Glutamatergic neuron (in vitro differentiated cells): Measurements from ENCODE around the gene TLR4. TPM values are rescaled to one million over a fixed set of nuclear protein-coding genes. Genes with fewer than 3 reads are reported as not detected.

ENCODE experiments used
- DNase-seq: peaks from one replicate; pipeline ENCODE4 v3.0.0; 2022
- H3K27ac Mint-ChIP-seq: one replicate; pipeline ENCODE4 v1.8.0; 2020; ENCODE audit warnings: mild to moderate bottlenecking, mixed read lengths, inconsistent platforms; ENCODE audit not compliant: unreplicated experiment
- H3K27me3 Mint-ChIP-seq: one replicate; pipeline ENCODE4 v1.8.0; 2020; ENCODE audit warnings: mild to moderate bottlenecking, moderate library complexity, mixed read lengths, inconsistent platforms; ENCODE audit not compliant: unreplicated experiment
- H3K36me3 Mint-ChIP-seq: one replicate; pipeline ENCODE4 v1.8.0; 2020; ENCODE audit warnings: mild to moderate bottlenecking, mixed read lengths, inconsistent platforms; ENCODE audit not compliant: unreplicated experiment
- H3K4me1 Mint-ChIP-seq: one replicate; pipeline ENCODE4 v1.8.0; 2020; ENCODE audit warnings: mild to moderate bottlenecking, low read depth, mixed read lengths, inconsistent platforms; ENCODE audit not compliant: unreplicated experiment
- H3K4me3 Mint-ChIP-seq: one replicate; pipeline ENCODE4 v1.8.0; 2020; ENCODE audit warnings: mild to moderate bottlenecking, mixed read lengths, inconsistent platforms; ENCODE audit not compliant: unreplicated experiment
- H3K9me3 Mint-ChIP-seq: one replicate; pipeline ENCODE4 v1.8.0; 2020; ENCODE audit warnings: mild to moderate bottlenecking, moderate library complexity, mixed read lengths, inconsistent platforms; ENCODE audit not compliant: unreplicated experiment
- CTCF ChIP-seq: fragments of 200-600 bp; sonication (generic); IDR thresholded peaks from one replicate; pipeline ENCODE4 v1.5.0; 2021; ENCODE audit not compliant: partially characterized antibody, unreplicated experiment
- total RNA-seq: library from RNA; stranded (reverse); fragmentation: NEBNext Ultra II Directional; extraction: Animal tissue kit (Norgen Biotek cat#: 25700); gene quantifications from one replicate; pipeline ENCODE4 v1.2.1, GENCODE V29; 2021; ENCODE audit not compliant: unreplicated experiment

The TLR4 gene
- total RNA-seq, 1 donor from 2014 or later = not detected

GRCh38 chr9:117720987-117721386, 16.8 kb downstream of the TLR4 start:
- H3K4me3 Mint-ChIP-seq = no peak overlapping the region
- no peak for TF ChIP-seq CTCF
- H3K4me1 Mint-ChIP-seq = no peaks in the 10 kb centered on the region
- no peak overlapping the region for H3K27ac Mint-ChIP-seq
- no peak for DNase-seq
- no peaks in the 10 kb centered on the region for H3K9me3 Mint-ChIP-seq
- H3K27me3 Mint-ChIP-seq = no peaks in the 10 kb centered on the region
- H3K36me3 Mint-ChIP-seq = no peaks in the 10 kb centered on the region

GRCh38 chr9:117722108-117722761, 18.0 kb downstream of the TLR4 start:
- Mint-ChIP-seq H3K4me3 (no peak overlapping the region), H3K9me3 (no peaks in the 10 kb centered on the region), H3K36me3 (no peaks in the 10 kb centered on the region), H3K4me1 (no peaks in the 10 kb centered on the region), H3K27ac (no peak overlapping the region), H3K27me3 (no peaks in the 10 kb centered on the region)
- DNase-seq = no peak
- no peak for TF ChIP-seq CTCF

GRCh38 chr9:117723986-117724625, 19.9 kb downstream of the TLR4 start:
- DNase-seq = no peak
- H3K27ac Mint-ChIP-seq = no peak overlapping the region
- no peaks in the 10 kb centered on the region for H3K4me1 Mint-ChIP-seq
- no peaks in the 10 kb centered on the region for H3K36me3 Mint-ChIP-seq
- H3K27me3 Mint-ChIP-seq = no peaks in the 10 kb centered on the region
- no peak for TF ChIP-seq CTCF
- no peak overlapping the region for H3K4me3 Mint-ChIP-seq
- H3K9me3 Mint-ChIP-seq = no peaks in the 10 kb centered on the region

GRCh38 chr9:117725426-117725887, 21.3 kb downstream of the TLR4 start:
- H3K9me3 Mint-ChIP-seq = no peaks in the 10 kb centered on the region
- H3K27ac Mint-ChIP-seq = no peak overlapping the region
- no peaks in the 10 kb centered on the region for H3K36me3 Mint-ChIP-seq
- no peaks in the 10 kb centered on the region for H3K27me3 Mint-ChIP-seq
- H3K4me1 Mint-ChIP-seq = peaks cover 3% of the 10 kb centered on the region
- DNase-seq = no peak
- H3K4me3 Mint-ChIP-seq = no peak overlapping the region
- TF ChIP-seq CTCF = no peak

- H3K27ac Mint-ChIP-seq = no peak overlapping the region
- H3K4me1 Mint-ChIP-seq = peaks cover 6% of the 10 kb centered on the region
- no peak for TF ChIP-seq CTCF
- H3K4me3 Mint-ChIP-seq = no peak overlapping the region
- H3K36me3 Mint-ChIP-seq = no peaks in the 10 kb centered on the region
- DNase-seq = no peak
- H3K9me3 Mint-ChIP-seq = no peaks in the 10 kb centered on the region
- no peaks in the 10 kb centered on the region for H3K27me3 Mint-ChIP-seq
Measured at GRCh38 chr9:117729375-117729774, 25.2 kb downstream of the TLR4 start.
